Measurements from ENCODE around the gene SIT1. TPM values are rescaled to one million over a fixed set of nuclear protein-coding genes. Genes with fewer than 3 reads are reported as not detected.
"Not testable (repeated sequence)": the region's sequence is repeated elsewhere in the genome, so short reads cannot be mapped to it uniquely, and the experiment has no call there.

SIT1 gene
- total RNA-seq, 1 experiment from 2014 or later, result not detected

DNA sequence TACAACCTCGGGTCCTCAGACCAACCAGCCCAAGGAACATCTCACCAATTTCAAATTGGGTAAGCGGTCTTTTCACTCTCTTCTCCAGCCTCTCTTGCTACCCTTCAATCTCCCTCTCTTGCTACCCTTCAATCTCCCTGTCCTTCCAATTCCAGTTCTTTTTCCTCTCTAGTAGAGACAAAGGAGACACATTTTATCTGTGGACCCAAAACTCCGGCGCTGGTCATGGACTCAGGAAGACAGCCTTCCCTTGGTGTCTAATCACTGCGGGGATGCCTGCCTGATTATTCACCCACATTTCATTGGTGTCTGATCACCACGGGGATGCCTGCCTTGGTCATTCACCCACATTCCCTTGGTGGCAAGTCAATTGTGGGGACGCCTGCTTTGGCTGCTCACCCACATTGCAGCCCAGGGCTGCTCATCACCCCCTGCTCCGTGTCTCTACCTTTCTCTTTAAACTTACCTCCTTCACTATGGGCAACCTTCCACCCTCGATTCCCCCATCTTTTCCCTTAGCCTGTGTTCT lies 13.2 kb downstream of the SIT1 start:
- DNase-seq (ENCODE audit: low read depth), result not testable (repeated sequence)

DNA sequence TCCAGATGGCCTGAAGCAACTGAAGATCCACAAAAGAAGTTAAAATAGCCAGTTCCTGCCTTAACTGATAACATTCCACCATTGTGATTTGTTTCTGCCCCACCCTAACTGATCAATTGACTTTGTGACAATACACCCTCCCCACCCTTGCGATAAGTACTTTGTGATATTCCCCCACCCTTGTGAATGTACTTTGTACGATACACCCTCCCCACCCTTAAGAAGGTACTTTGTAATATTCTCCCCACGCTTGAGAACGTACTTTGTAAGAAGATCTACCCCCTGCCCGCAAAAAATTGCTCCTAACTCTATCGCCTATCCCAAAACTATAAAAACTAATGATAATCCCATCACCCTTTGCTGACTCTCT lies 13.9 kb downstream of the SIT1 start:
- DNase-seq (ENCODE audit: low read depth), result not testable (repeated sequence)

DNA sequence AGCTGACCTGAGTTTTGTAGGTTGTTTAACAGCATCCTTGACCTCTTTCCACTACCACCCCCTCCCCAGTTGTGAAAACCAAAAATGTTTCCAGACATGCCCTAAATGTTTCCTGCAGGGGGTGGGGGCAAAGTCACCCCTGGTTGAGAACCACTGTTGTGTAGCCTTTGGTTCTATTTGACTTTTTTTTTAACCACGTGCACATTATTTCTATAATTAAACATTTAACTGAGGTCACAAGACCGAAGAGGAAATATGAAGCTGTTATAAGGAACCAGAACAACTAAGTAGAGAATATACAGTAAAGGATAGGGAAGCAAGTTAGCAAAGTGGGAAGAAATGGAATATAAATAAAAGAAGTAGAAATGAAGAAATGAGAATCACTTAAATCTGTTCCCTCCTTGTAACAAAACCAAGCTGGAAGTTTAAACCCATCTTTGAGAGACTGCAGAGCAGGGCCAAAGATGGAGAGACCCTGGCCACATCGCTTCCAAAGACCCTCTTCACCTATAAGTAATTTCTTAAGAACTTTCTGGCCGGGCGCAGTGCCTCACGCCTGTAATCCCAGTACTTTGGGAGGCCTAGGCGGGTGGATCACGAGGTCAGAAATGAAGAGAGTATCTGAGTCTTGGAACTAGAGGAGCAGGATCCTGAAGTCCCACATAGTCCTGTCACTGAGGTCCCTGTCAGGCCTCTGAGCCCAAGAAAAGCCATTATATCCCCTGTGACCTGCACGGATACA lies 14.4 kb downstream of the SIT1 start:
- DNase-seq (ENCODE audit: low read depth), result no peak

DNA sequence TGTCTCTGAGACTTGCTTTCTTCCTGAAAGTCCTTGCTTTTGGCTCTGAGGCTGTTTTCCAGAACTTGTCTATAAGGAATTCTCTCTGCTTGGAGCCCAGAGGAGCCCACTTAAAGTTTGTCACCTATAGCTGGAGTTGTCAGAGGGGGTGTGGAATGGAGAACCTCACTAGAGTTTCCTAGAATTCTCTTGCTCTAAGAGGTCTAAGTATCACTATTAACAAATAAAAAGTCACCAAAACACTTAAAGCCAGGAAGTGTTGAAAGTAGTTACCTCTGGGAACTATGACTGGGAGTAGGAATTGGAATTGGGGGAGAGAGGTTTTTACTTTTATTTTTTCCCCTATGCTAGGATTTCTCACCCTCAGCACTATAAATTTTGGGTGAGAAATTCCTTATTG lies 15.0 kb downstream of the SIT1 start:
- DNase-seq (ENCODE audit: low read depth), result no peak

DNA sequence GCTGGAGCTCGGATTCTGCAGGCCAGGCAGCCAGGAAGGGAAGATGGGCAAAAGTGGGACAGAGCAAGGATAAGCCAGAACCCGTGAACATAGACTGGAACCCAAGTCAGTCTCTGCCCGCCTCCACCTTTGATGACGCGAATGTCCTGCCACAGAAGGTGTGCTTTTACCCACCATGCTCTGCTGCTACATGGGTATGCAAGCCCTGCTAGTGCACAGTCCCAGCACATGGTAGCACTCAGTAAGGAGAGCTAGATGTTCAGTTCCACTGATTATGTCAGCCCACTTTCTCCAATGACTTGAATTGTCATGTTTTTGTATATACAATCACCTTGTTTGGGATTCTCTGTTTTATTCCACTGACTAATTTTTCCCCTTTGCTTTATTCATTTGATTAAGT lies 21.1 kb downstream of the SIT1 start:
- no peak for DNase-seq (ENCODE audit: low read depth)

DNA sequence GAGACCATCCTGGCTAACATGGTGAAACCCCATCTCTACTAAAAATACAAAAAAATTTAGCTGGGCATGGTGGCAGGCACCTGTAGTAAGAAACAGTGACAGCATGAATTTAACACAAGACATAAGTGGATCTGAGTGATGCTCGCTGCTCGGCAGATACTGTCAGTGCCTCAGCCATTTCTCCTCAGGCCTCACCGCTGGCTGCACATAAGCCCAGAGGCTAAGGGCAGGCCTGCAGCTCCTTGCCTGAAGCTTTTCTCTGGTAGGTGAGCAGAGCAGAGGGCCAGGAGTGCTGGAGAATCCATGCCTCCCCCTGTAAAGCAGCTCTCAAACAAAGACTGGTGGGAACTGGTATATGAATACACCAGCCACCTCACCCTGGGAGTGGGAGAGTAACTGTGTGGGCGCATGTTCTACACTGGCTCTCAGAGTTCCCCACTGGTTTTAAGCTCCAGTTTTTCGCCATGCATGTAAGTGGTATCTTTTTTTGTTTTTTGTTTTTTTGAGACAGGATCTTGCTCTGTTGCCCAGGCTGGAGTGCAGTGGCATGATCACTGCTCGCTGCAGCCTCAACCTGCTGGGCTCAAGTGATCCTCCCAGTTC lies 22.2 kb downstream of the SIT1 start:
- DNase-seq (ENCODE audit: low read depth), result no peak

DNA sequence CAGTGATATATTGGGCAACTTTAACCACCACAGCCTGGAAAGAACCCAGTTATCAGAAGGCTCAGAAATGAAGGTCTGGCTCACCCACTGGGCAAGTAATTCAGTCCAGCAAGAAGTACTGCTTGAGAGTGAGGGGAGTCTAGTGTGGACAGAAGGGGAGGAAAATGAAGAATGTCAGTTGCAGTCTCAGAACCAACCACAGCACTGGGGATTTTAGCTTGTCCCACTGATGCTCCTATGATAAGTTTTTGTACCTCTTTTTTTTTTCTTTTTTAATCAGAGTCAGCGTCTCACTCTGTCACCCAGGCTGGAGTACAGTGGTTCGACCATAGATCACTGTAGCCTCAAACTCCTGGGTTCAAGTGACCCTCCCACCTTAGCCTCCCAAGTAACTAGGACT lies 23.2 kb downstream of the SIT1 start:
- no peak for DNase-seq (ENCODE audit: low read depth)

DNA sequence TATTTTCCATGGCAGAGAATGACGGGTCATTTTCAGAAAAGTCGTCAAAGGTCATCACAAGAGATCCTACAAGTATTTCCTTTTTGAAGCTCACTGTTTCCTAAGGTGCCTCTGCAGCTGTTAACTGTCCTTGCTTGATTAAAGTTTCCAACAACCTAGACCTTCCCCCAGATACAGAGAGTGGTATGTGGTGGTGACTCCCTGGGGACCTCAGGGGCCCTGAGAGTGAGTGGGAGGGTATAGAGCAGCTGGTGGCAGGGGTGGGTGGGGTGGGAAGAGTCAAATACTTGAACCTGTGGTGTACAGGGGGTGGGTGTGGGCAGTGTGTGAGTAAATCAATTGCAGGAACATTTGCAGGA lies 31.0 kb downstream of the SIT1 start:
- DNase-seq (ENCODE audit: low read depth), result no peak

DNA sequence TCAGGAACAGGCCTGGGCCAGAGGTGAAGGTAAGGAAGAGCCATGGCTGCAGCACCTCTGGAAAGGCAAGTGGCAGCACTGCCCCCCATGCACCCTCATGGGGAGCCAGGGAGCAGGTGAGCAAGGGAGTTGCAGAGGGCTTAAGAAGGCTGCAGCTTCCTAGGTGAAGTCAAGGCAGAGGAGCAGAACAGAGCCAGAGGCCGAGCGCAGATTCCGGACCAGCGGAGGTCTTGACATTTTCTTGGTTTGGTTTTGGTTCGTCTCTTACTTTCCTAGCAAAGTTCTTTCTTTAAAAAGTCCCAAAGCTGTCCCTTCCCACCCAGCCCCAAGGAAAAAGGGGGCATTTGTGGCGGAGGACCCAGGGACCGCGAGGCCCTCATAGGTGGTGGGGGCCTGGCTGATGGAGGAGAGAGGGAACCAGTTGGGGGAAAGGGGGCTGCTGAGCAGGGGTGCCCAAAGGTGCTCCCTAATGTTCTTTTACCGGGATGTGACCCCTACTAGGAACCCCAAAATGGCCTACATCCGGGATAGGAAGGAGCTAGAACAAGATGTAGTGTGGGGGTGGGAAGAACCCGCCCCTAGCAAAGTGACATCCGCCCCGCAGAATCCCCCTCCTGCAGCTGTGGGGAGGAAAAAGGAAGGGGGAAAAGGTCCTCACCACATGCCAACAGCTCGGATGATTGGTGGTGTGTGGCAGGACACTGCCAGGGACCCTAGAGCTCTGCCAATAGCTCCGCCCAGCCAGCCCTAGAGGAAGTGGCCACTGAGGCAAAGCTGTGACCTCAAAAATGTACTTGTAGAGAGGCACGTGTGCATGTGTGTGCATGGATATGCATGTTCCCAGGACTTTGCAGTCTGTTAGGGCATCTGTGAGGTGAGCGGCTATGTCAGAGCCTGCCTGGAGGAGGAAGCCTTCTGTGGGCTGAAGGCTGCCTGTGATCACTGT lies 31.6 kb downstream of the SIT1 start:
- DNase-seq (ENCODE audit: low read depth), result no peak

DNA sequence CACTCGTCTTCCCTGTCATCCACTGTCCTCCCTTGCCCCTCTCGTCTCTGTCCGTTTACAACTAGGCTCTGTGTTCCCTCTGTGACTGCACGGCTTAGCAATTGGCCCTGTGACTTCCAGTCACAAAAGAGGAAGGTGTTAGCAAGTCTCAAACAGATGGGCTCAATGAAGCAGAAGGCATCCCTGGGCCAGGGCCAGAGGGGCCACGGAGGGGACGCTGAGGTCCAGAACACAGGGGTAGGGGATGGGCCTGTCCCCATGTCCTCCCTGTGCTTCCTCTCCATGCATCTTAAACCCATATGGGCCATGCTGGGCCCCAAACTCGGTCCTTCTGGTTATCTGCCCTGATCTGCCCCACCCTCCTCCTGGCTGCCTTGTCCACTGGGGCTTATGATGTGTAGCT lies 32.4 kb downstream of the SIT1 start, which contains the start of gene CD72:
TSS of gene CD72 (minus strand) at position 89 of the 403 bp plus-strand sequence. CDS start 110 bp downstream, outside the sequence.
- no peak for DNase-seq (ENCODE audit: low read depth)

DNA sequence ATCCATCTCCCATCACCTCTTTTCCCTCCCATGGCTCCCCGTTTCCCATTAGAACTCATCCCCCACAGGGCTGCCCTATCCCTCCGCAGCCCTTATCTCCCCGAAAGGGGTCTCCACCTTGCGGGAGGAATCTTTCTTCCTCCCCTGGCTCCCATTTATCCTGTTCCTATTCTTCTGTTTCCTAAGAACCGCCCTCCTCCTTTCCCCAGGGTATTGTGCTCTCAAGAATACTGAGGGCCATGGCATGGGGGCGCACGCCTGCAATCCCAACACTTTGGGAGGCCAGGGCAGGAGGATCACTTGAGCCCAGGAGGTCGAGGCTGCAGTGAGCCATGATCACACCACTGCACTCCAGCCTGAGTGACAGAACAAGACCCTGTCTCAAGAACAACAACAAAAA lies 33.2 kb downstream of the SIT1 start:
- no peak for DNase-seq (ENCODE audit: low read depth)

DNA sequence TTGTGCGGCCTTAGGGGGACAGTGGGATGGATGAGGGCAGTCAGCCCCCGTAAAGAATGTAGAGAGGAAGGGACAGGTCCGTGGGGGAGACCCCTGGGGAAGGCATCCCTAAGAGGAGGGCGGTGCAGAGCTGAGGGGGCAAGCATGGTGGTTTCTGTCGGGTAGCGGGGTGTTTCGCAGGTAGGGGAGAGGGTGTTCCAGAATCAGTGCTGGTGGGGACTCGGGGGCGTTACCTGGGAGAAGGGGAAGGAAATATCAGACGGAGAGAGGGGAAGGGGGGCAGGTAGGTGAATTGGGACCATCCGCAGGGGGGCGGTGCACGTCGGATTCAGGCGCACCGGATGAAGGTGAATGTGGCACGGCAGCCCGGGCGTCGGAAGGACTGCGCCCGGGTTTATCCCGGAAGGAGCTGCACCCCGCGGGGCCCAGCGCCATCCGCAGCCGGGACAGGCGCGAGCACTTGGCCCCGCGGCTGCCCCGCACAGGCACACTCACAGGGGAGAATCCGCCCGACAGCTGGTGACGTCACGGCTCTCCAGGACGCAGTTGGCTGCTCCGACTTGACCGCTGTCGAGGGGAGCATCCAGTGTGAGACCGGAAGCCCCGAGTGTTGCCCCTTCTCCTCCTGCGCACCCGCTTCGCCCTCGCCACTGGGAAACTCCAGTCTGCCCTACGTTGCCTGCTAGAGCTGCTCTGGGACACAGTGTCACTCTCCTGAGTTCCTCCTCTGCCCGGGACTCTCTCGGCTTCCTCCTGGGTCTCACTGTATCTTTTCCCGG lies 33.9 kb downstream of the SIT1 start:
- peak; percentile 72 for DNase-seq (ENCODE audit: low read depth)

DNA sequence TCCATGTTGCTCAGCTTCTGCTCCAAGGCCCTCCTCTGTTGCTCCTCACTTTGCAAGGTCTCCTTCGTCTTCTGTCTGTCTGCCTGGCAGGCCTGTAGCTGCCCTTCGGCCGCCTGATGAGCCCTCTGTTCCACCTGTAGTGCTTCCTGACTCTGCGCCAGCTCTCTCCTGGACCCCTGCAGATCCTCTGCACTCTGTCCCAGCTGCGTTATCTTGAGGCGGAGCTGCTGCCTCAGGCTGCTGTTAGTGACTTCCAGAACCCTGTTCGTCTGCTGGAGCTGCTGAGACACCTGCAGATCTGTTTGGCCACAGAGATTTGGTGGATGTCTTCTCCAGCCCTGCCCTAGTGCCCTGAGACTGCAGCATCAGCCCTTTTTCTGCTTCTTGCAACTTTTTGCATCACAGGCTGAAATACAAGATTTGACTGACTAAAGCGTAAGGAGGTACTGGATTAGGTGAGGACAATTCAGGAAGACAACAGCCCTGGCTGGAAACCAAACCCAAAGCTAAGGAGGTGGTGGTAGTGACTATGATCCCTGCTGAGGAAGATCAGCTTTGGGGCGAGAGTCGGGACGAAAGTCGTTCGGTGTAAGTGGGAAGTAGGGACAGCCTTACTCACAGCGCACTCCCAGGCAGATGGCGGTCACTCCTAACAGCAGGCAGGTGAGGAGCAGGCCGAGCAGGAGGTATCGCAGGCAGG lies 34.6 kb downstream of the SIT1 start:
- no peak for DNase-seq (ENCODE audit: low read depth)

DNA sequence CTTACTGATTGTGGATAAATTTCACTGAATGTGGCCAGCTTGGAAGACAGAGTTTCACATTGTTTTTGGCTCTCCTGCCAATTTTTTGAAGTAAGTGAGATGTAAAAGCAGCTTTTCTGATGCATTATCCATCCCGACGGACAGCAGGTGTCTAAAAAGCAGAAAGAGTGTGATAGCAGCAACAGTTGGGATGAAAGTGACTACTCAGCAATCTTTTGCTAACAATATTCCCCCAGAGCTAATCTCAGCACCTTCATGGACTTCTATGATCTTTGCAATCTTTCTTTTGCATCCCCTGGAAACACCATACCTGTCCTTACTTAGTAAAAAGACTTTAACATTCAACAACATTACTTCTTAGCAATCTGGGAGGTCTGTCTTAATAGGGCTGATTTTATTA lies 37.9 kb downstream of the SIT1 start:
- DNase-seq (ENCODE audit: low read depth), result no peak

DNA sequence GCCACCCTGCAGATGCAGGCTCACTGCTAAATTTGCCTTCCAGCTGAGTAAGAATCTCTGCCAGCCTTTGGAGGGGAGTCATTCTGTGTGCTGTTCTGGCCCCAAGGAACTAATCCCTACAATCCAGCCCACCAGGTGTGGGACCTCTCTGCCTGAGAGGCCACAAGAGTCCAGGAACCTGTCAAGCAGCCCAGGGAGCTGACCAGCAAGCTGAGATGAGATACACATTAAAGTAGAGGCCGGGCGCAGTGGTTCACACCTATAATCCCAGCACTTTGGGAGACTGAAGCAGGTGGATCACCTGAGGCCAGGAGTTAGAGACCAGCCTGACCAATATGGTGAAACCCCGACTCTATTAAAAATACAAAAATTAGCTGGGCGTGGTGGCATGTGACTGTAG lies 38.7 kb downstream of the SIT1 start:
- DNase-seq (ENCODE audit: low read depth), result not testable (repeated sequence)

DNA sequence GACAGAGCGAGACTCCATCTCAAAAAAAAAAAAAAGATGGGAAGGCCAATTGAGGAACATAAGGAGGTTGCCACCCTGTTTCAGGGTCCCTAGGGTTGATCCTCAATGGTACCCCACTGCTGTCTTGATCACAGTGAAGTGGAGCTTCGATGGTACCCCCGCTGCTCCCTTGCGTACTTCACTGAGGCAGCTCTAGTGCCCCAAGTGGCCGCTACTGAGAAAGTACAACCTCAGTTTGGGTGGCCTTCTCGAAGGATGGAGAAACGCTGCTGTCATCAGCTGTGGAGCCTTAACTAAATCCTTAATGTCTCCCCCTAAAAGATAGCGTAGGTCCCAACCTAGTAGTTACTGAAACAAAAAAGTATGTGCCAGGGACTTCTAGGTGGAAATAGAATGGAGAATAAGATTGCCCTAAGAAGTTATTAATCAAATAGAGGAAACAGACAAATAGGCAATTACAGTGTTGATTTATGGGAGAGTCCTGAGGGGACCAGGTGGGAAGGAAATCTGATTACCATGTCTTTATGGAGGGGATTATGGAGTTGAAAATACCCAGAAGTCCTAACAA lies 39.4 kb downstream of the SIT1 start:
- DNase-seq (ENCODE audit: low read depth), result peak; percentile 47

DNA sequence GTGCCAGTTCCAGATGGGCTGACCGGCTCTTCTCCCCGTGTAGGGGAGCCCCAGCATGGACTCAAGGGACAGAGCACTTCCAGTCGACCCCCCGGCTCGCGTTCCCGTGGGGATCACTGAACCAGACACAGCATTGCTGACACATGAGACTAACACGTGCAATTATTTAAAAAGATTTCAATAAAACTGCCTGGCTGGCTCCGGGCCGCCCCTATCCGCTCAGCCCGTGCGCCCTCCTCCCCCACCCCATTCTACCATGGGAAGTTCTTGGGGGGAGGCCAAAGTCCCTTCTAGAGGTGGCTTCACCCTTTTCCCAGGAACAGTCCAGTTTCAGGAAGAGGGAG lies 40.9 kb downstream of the SIT1 start:
- no peak for DNase-seq (ENCODE audit: low read depth)

DNA sequence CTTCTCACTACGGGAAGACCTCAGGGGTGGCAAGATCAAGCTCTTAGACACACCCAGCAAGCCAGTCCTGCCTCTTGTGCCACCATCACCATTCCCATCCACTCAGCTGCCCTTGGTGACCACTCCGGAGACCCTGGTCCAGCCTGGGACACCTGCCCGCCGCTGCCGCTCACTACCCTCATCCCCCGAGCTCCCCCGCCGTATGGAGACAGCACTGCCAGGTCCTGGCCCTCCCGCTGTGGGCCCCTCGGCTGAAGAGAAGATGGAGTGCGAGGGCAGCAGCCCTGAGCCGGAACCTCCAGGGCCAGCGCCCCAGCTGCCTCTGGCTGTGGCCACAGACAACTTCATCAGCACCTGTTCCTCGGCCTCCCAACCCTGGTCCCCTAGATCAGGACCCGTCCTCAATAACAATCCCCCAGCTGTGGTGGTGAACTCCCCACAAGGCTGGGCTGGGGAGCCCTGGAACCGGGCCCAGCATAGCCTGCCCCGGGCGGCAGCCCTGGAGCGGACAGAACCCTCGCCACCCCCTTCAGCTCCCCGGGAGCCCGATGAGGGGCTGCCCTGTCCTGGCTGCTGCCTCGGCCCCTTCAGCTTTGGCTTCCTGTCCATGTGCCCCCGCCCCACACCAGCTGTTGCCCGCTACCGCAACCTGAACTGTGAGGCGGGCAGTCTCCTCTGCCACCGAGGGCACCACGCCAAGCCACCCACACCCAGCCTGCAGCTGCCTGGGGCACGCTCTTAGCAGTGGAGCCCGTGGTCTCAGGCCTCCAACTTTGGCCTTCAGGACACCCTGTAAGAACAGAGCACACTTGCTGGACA lies 41.5 kb downstream of the SIT1 start:
- DNase-seq (ENCODE audit: low read depth), result no peak

DNA sequence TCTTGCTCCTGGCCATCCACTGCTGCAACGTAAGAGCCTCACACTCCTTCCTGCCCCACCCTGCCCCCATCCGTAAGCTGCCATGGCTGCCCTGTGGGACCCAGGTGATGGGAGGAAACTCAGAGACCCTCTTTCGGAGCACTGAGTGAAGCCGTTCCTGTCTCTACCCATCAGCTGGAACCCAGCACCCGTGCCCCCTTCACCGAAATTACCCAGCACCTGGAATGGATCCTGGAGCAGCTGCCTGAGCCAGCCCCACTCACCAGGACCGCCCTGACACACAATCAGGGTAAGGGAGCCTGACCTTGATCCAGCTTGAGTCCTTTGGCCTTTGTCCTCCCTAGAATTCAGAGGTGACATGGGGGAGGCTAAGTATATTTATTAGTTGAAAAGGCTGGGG lies 42.5 kb downstream of the SIT1 start:
- no peak for DNase-seq (ENCODE audit: low read depth)

DNA sequence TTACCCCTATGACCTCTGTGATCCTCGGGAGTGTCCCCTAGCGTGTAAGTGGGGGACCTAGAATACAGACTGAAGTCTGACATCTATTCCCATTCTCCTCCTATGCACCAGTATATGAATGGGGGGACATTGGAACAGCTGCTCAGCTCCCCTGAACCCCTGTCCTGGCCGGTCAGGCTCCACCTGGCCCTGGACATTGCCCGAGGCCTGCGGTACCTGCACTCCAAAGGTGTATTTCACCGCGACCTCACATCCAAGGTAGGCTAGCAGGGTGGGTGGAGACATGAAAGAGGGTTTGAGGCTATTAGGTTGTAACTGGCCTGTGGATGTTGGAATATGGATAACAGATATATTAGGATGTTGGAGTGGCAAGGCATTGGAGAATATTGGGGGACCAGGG lies 44.0 kb downstream of the SIT1 start:
- DNase-seq (ENCODE audit: low read depth), result no peak
